LNCAP (cell line): Measurements from ENCODE around the gene GALNT10.

Source experiments
- TF ChIP-seq, protein P1 (sequence below): fragments of 450-650 bp; IDR thresholded peaks from 2 replicates; pipeline ENCODE4 v1.5.1; 2017; ENCODE audit warnings: mild to moderate bottlenecking

Gene GALNT10

DNA sequence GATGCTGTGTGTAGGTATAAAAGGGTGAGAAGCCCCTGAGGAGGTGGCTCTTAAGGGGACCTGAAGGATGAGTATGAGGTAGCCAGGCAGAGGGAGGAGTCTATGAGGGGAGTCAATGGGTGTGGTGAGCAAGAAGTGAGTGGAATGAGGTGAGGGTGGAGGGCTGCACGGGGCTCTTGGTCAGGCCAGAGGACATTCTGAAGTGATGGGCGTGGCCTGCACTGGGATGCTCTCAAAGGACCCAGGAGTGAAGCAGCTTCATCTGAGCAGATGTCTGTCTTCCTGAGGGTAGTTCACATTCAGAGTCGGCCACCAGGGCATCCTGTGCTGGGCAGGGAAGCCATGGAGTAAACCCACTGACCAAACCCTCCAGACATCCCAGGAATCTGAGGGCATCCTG lies 210.1 kb downstream of the GALNT10 start:
- TF ChIP-seq, protein P1, sequence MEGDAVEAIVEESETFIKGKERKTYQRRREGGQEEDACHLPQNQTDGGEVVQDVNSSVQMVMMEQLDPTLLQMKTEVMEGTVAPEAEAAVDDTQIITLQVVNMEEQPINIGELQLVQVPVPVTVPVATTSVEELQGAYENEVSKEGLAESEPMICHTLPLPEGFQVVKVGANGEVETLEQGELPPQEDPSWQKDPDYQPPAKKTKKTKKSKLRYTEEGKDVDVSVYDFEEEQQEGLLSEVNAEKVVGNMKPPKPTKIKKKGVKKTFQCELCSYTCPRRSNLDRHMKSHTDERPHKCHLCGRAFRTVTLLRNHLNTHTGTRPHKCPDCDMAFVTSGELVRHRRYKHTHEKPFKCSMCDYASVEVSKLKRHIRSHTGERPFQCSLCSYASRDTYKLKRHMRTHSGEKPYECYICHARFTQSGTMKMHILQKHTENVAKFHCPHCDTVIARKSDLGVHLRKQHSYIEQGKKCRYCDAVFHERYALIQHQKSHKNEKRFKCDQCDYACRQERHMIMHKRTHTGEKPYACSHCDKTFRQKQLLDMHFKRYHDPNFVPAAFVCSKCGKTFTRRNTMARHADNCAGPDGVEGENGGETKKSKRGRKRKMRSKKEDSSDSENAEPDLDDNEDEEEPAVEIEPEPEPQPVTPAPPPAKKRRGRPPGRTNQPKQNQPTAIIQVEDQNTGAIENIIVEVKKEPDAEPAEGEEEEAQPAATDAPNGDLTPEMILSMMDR: no peak

DNA sequence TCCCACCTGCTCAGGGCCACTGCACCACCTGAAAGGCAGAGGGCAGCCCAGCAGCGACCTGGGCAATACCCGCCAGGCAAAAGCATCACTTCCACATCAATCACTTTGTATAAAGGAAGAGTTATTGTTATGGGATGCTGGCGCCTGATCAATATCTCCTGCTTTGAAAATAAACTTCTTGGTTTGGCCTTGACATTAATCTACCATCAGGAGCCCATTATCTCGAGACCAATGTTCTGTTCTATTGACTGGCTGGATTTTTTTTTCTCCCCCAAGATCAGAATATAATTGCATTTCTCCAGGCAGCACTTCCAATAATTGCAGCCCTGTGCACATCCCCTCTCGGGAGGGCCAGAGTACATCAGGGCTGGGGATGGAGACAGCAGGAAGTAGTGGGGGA lies 210.8 kb downstream of the GALNT10 start:
- TF ChIP-seq, protein P1: no peak

DNA sequence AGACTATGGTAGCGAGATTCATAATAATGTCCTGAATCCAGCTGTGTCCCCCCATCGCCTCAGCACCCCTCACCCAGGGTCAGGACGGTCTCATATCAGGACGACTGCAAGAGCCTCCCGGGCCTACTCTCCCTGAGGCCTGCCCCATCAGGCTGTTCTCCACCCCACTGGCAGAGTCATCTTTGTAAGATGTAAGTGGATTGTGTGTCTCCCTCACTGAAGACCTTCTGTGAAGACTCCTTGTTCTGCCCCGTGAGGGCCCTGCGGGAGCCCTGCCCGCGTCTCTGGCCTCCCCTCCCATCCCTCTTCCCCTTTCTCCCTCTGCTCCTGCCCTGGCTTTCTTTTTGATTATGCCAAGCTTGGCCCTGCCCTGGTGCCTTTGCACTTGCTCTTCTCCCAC lies 211.4 kb downstream of the GALNT10 start:
- TF ChIP-seq, protein P1: no peak

DNA sequence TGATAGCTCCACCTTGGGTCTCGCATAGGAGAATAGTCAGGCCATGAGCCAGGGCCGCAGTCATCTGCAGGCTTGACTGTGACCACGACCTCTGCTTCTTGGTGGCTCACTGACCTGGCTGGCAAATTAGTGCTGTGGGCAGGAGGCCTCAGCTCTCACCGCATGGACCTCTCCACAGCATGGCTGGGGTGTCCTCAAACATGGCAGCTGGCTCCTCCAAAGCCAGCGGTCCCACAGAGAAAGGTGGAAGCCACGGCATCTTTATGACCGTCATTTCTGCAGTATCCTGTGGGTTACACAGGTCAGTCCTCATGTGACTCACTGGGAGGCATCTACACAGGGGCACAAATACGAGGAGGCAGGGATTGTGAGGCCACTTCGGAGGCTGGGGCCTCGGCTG lies 212.1 kb downstream of the GALNT10 start:
- TF ChIP-seq, protein P1: no peak

DNA sequence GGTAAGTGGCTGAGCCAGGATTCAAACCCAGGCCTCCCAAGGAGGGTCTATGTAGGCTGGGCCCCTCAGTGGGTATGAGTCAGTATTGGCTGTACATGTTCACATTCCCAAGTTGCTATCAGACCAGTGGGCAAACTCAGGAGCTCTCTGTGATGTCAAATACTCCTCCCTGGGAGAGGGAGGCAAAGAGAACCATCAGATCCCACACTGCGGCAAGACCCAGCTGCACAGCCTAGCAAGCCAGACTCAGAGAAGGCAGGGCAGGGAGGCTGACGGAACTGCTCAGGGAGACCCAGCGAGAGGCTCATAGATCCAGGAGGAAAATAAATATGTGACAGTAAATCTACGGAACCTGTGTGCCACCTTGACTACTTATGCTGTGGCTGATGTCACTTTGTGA lies 212.7 kb downstream of the GALNT10 start:
- TF ChIP-seq, protein P1: no peak

DNA sequence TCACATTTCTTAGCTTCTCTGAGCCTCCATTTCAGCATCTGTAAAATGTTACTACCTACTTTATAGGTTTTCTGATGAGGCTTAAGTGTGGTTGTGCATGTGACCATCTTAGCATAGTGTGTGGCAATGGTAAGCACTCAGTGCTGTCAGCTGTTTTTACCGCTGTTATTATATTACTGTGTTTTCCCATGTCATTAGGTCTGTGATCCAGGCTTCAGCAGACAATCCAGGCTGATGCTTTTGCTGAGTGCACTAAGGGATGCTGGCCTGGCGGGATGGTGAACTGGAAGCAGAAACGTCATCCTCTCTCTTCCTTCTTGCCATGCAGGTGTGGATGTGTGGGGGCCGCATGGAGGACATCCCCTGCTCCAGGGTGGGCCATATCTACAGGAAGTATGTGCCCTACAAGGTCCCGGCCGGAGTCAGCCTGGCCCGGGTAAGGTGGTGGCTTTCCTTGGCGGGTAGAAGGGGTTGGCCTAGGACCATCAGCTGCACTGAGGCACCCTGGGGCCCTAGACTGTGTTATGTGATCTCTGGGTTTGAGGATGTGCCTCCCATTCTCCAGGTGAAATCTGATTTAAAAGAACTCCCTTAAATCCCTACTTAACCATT lies 213.3 kb downstream of the GALNT10 start:
- TF ChIP-seq, protein P1: no peak

DNA sequence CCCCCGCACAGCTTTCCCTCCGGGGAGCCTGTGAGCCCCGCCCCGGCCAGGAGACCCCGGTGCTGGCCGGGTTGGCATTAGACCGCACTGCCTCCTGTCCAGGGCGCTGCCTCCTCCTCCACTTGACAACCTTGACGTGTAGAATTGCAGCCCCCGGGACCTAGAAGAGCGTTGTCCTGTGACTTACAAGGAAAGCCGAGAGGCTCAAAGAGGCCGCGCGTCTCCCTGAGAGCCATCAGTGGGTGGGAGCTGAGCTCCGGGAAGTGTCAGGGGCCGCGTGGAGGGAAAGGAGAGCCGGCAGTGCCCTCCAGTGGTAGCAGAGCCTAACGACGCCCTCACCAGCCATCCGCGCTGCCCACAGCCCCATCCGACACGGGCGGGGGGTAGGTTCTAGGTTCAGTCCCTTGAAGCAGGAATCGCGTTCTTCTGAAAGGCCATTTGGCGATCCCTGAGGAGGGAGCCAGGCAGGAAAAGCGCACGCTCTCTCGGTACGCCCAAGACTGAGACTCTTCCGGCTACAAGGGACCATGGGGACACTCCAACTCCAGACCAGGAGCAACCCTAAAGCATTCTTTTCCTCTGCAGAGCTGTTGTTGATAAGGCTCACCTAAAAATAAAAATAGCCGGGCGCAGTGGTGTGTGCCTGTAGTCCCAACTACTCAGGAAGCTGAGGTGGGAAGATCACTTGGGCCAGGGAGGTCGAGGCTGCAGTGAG lies 214.7 kb downstream of the GALNT10 start:
- TF ChIP-seq, protein P1: peak; percentile 83
